Muscle of leg (tissue), 11 donors: ENCODE data around the gene FAM241A. TPM values are rescaled to one million over a fixed set of nuclear protein-coding genes. Genes with fewer than 3 reads are reported as not detected.
"Not testable (repeated sequence)": the region's sequence is repeated elsewhere in the genome, so short reads cannot be mapped to it uniquely, and the experiment has no call there.

Experiments
- DNase-seq: peaks from one replicate; pipeline ENCODE4 v3.0.0; 2013
- H3K27ac ChIP-seq: one replicate; pipeline ENCODE4 v1.5.1; 2013; ENCODE audit warnings: mild to moderate bottlenecking, low read length, control low read depth
- H3K27me3 ChIP-seq: one replicate; pipeline ENCODE4 v1.6.1; 2013; ENCODE audit warnings: low read length; ENCODE audit not compliant: control insufficient read depth, insufficient read depth
- H3K36me3 ChIP-seq: one replicate; pipeline ENCODE4 v1.6.1; 2013; ENCODE audit warnings: low read length; ENCODE audit not compliant: control insufficient read depth, insufficient read depth
- H3K4me1 ChIP-seq: one replicate; pipeline ENCODE4 v1.6.1; 2013; ENCODE audit warnings: low read length; ENCODE audit not compliant: control insufficient read depth, insufficient read depth
- H3K4me3 ChIP-seq: one replicate; pipeline ENCODE4 v1.5.1; 2013; ENCODE audit warnings: low read length, control low read depth
- H3K9me3 ChIP-seq: replicated peaks from 2 replicates; pipeline ENCODE4 v1.6.1; 2013; ENCODE audit warnings: low read depth, low read length; ENCODE audit not compliant: control insufficient read depth
- WGBS: methylation state at CpG from one replicate; pipeline ENCODE4 v1.1.5; 2013; ENCODE audit warnings: missing lambda C conversion rate; ENCODE audit not compliant: insufficient coverage; 5-methylcytosine and 5-hydroxymethylcytosine counted together
- polyA plus RNA-seq, 8 donors: library from polyadenylated mRNA; unstranded; fragments of 120-200 nt; gene quantifications; one replicate each; pipeline versions ENCODE4 v1.2.1 to v1.2.3, GENCODE V29; 2013; ENCODE audit warnings: inconsistent platforms in 1 of 8, low replicate concordance in 1 of 8; ENCODE audit not compliant: insufficient read length in 8 of 8, insufficient read depth in 1 of 8
- total RNA-seq: library from RNA; stranded (reverse); fragments of 120-200 nt; gene quantifications from one replicate; pipeline ENCODE4 v1.2.4, GENCODE V29; 2013

FAM241A gene
- total and polyA plus RNA-seq, 9 donors = 1.9 to 5.3 (median 4.0) TPM

GRCh38 chr4:112147697-112148096 is 2.4 kb downstream of the FAM241A start:
- Histone ChIP-seq H3K4me3 (no peak overlapping the region), H3K27me3 (peaks cover 5% of the 10 kb centered on the region), H3K9me3 (no peaks in the 10 kb centered on the region), H3K36me3 (no peaks in the 10 kb centered on the region), H3K4me1 (peaks cover 3% of the 10 kb centered on the region), H3K27ac (peak overlapping the region; percentile 14)
- no CpG with 5 or more reads among the region's 5 CpGs for WGBS
- DNase-seq = peak; percentile 75

- WGBS = 60% methylated on average over 2 of the region's 5 CpGs
These were observed 5.7 kb downstream of the FAM241A start for GRCh38 chr4:112150920-112151319.

GRCh38 chr4:112152521-112152920 is 7.3 kb downstream of the FAM241A start:
- no peaks in the 10 kb centered on the region for H3K36me3 ChIP-seq
- H3K4me3 ChIP-seq = no peak overlapping the region
- DNase-seq = no peak
- no peaks in the 10 kb centered on the region for H3K27me3 ChIP-seq
- no peaks in the 10 kb centered on the region for H3K9me3 ChIP-seq
- 82% methylated on average over 2 of the region's 6 CpGs for WGBS
- H3K27ac ChIP-seq = no peak overlapping the region
- no peaks in the 10 kb centered on the region for H3K4me1 ChIP-seq

More at GRCh38 chr4:112150920-112151319, 5.7 kb downstream of the FAM241A start:
- Histone ChIP-seq H3K27me3 (peaks cover 2% of the 10 kb centered on the region), H3K4me3 (no peak overlapping the region), H3K27ac (no peak overlapping the region), H3K36me3 (no peaks in the 10 kb centered on the region), H3K9me3 (no peaks in the 10 kb centered on the region), H3K4me1 (peaks cover 2% of the 10 kb centered on the region)
- no peak for DNase-seq

GRCh38 chr4:112153211-112153791 is 8.0 kb downstream of the FAM241A start:
- WGBS = no CpG with 5 or more reads among the region's 4 CpGs
- Histone ChIP-seq H3K36me3 (no peaks in the 10 kb centered on the region), H3K9me3 (no peaks in the 10 kb centered on the region), H3K27ac (no peak overlapping the region), H3K4me3 (no peak overlapping the region), H3K27me3 (no peaks in the 10 kb centered on the region), H3K4me1 (no peaks in the 10 kb centered on the region)
- no peak for DNase-seq

GRCh38 chr4:112156112-112156511 is 10.9 kb downstream of the FAM241A start:
- no peak for DNase-seq
- Histone ChIP-seq H3K36me3 (no peaks in the 10 kb centered on the region), H3K4me3 (no peak overlapping the region), H3K4me1 (no peaks in the 10 kb centered on the region), H3K27ac (no peak overlapping the region), H3K27me3 (no peaks in the 10 kb centered on the region), H3K9me3 (no peaks in the 10 kb centered on the region)
- no CpG with 5 or more reads among the region's 1 CpG for WGBS

GRCh38 chr4:112156553-112156952 is 11.3 kb downstream of the FAM241A start:
- Histone ChIP-seq H3K4me3 (no peak overlapping the region), H3K4me1 (no peaks in the 10 kb centered on the region), H3K27me3 (no peaks in the 10 kb centered on the region), H3K9me3 (no peaks in the 10 kb centered on the region), H3K27ac (no peak overlapping the region), H3K36me3 (no peaks in the 10 kb centered on the region)
- no peak for DNase-seq

GRCh38 chr4:112163706-112164105 is 18.5 kb downstream of the FAM241A start:
- not testable (repeated sequence) for DNase-seq, H3K9me3 ChIP-seq, H3K27me3 ChIP-seq, H3K4me1 ChIP-seq, H3K4me3 ChIP-seq, H3K27ac ChIP-seq, H3K36me3 ChIP-seq
- 100% methylated on average over 2 of the region's 3 CpGs for WGBS

- Histone ChIP-seq H3K36me3 (no peaks in the 10 kb centered on the region), H3K4me1 (no peaks in the 10 kb centered on the region), H3K27me3 (no peaks in the 10 kb centered on the region), H3K4me3 (no peak overlapping the region), H3K27ac (no peak overlapping the region), H3K9me3 (no peaks in the 10 kb centered on the region)
- DNase-seq = no peak
These were observed 22.5 kb downstream of the FAM241A start for GRCh38 chr4:112167794-112168193.

- no peak overlapping the region for H3K4me3 ChIP-seq
- no peaks in the 10 kb centered on the region for H3K9me3 ChIP-seq
- H3K27ac ChIP-seq = no peak overlapping the region
- no CpG with 5 or more reads among the region's 13 CpGs for WGBS
- H3K36me3 ChIP-seq = no peaks in the 10 kb centered on the region
- no peaks in the 10 kb centered on the region for H3K4me1 ChIP-seq
- H3K27me3 ChIP-seq = no peaks in the 10 kb centered on the region
- no peak for DNase-seq
These were observed 23.7 kb downstream of the FAM241A start for GRCh38 chr4:112168719-112169500.

- Histone ChIP-seq H3K27ac (no peak overlapping the region), H3K36me3 (no peaks in the 10 kb centered on the region), H3K9me3 (no peaks in the 10 kb centered on the region), H3K27me3 (no peaks in the 10 kb centered on the region), H3K4me3 (no peak overlapping the region), H3K4me1 (no peaks in the 10 kb centered on the region)
- no CpG with 5 or more reads among the region's 3 CpGs for WGBS
- no peak for DNase-seq
These were observed 25.3 kb downstream of the FAM241A start for GRCh38 chr4:112170451-112170993.
